Measurements from ENCODE around the gene OPRM1. TPM values are rescaled to one million over a fixed set of nuclear protein-coding genes. Genes with fewer than 3 reads are reported as not detected.

Gene OPRM1
- total RNA-seq, 4 donors from 2014 or later, result not detected

DNA sequence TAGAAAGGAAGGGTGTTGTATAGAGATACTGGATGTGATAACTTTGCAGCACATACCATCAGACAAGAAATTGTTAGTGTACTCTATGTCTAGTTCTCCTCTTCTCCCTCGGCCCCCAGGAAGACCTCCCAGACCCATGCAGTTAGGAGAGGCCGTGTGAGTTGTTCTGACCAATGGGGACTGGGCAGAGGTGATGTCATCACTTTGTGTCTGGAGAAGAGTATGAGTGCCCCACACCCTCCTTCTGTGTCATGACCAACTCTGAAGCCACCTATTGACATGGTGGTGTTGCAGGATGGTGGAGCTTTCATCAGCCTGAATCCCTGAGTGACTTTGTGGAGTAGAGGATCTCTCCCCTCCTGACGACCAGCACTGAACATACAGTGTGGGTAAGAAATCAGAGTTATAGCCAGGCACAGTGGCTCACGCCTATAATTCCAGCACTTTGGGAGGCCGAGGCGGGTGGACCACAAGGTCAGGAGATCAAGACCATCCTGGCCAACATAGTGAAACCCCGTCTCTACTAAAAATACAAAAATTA lies 245.3 kb downstream of the OPRM1 start:
- H3K36me3 ChIP-seq, result no peaks in the 10 kb centered on the region
- H3K9me3 ChIP-seq, result no peaks in the 10 kb centered on the region
- H3K27me3 ChIP-seq, result no peaks in the 10 kb centered on the region
- H3K27ac ChIP-seq, result no peak overlapping the region
- H3K4me3 ChIP-seq, result no peak overlapping the region
- TF ChIP-seq, protein P1, sequence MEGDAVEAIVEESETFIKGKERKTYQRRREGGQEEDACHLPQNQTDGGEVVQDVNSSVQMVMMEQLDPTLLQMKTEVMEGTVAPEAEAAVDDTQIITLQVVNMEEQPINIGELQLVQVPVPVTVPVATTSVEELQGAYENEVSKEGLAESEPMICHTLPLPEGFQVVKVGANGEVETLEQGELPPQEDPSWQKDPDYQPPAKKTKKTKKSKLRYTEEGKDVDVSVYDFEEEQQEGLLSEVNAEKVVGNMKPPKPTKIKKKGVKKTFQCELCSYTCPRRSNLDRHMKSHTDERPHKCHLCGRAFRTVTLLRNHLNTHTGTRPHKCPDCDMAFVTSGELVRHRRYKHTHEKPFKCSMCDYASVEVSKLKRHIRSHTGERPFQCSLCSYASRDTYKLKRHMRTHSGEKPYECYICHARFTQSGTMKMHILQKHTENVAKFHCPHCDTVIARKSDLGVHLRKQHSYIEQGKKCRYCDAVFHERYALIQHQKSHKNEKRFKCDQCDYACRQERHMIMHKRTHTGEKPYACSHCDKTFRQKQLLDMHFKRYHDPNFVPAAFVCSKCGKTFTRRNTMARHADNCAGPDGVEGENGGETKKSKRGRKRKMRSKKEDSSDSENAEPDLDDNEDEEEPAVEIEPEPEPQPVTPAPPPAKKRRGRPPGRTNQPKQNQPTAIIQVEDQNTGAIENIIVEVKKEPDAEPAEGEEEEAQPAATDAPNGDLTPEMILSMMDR (IDR thresholded peaks at IDR 0.05), result no peak
- TF ChIP-seq POLR2AphosphoS5 (IDR thresholded peaks at IDR 0.05) (no peak), EP300 (IDR thresholded peaks at IDR 0.05) (no peak), POLR2A (IDR thresholded peaks at IDR 0.05) (no peak)
- H3K4me1 ChIP-seq, result no peaks in the 10 kb centered on the region
- 98% methylated on average over 7 of the region's 7 CpGs for WGBS
- no peak for DNase-seq (ENCODE audit: low spot score in 2 of 2)

DNA sequence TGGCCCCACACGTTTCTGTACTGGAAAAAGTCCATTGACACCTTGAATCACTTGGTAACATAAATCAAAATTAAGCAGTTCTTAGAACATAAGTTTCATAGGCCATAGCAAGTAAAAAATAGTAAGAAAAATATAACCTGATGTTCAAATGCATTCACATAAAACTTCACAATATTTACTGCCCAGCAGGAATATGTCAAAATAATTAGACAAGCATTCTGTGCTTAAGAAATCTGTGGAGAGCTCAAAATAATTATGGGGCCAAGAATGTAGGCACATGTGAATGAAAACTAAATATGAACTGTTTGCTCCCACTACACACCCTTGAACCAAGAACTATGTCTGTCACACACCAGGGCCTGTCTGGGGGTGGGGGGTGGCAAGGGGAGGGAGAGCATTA lies 246.8 kb downstream of the OPRM1 start:
- no peaks in the 10 kb centered on the region for H3K27me3 ChIP-seq
- DNase-seq (ENCODE audit: low spot score in 2 of 2), result no peak
- no peak overlapping the region for H3K27ac ChIP-seq
- no peaks in the 10 kb centered on the region for H3K4me1 ChIP-seq
- WGBS, result 59% methylated on average over 1 of the region's 1 CpG
- TF ChIP-seq EP300 (IDR thresholded peaks at IDR 0.05) (no peak), POLR2AphosphoS5 (IDR thresholded peaks at IDR 0.05) (no peak), POLR2A (IDR thresholded peaks at IDR 0.05) (no peak)
- TF ChIP-seq, protein P1 (IDR thresholded peaks at IDR 0.05), result no peak
- no peaks in the 10 kb centered on the region for H3K36me3 ChIP-seq
- no peak overlapping the region for H3K4me3 ChIP-seq
- no peaks in the 10 kb centered on the region for H3K9me3 ChIP-seq

DNA sequence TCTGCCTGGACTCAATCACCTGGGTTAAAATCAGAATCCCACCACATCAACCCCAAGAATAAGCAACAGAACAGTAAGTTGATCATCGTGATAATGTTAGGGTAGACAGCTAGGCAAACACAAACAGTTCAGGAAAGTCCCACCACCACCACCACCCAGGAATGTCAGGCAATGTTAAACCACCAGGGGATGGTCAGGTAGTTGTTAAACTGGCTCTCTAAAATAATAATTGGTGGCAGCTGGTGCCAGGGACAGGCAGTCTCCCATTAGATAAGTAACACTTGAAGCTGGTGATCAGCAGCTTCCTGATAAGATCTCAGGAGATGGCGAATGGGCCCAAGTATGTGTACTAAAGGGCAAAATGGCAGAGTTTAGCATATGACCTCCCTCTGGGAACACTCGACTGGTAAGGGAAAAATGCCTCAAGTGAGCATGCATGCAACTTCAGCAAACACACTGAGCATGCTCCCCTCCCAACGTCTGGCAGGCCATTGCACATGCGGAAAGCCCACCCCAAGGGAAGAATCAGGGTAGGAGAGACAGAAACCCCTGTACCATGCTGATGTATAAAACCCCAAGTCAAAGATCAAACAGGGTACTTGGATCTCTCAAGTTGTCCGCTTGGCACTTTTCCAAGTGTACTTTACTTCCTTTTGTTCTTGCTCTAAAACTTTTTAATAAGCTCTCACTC lies 250.9 kb downstream of the OPRM1 start:
- no peak overlapping the region for H3K4me3 ChIP-seq
- H3K36me3 ChIP-seq, result no peaks in the 10 kb centered on the region
- no peak for TF ChIP-seq POLR2AphosphoS5 (IDR thresholded peaks at IDR 0.05)
- no peak for TF ChIP-seq POLR2A (IDR thresholded peaks at IDR 0.05)
- no peak for TF ChIP-seq EP300 (IDR thresholded peaks at IDR 0.05)
- TF ChIP-seq, protein P1 (IDR thresholded peaks at IDR 0.05), result no peak
- no peaks in the 10 kb centered on the region for H3K9me3 ChIP-seq
- no peak overlapping the region for H3K27ac ChIP-seq
- 91% methylated on average over 6 of the region's 6 CpGs for WGBS
- DNase-seq (ENCODE audit: low spot score in 2 of 2), result no peak
- H3K4me1 ChIP-seq, result no peaks in the 10 kb centered on the region
- no peaks in the 10 kb centered on the region for H3K27me3 ChIP-seq

DNA sequence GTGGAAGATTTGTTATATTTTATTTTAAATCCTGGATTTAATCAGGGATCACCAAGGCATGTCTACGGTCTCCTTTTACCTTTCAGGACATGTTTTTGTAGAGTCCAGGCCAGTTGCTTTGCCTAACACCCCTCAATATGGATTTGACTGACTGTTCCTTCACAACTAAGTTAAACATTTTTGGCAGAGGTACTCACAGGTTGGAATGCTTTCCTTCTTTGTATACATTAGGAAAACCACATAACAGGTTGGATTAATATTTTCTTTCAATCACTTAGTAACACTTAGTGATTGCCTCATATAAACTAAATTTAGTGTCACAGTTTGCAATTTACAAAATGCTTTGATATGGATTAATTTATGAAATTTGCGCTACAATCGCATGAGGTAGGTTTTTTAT lies 253.0 kb downstream of the OPRM1 start:
- H3K27ac ChIP-seq, result no peak overlapping the region
- no peaks in the 10 kb centered on the region for H3K27me3 ChIP-seq
- H3K4me3 ChIP-seq, result no peak overlapping the region
- WGBS, result 71% methylated on average over 3 of the region's 3 CpGs
- TF ChIP-seq POLR2A (IDR thresholded peaks at IDR 0.05) (no peak), POLR2AphosphoS5 (IDR thresholded peaks at IDR 0.05) (no peak), EP300 (IDR thresholded peaks at IDR 0.05) (no peak)
- TF ChIP-seq, protein P1 (IDR thresholded peaks at IDR 0.05), result no peak
- no peaks in the 10 kb centered on the region for H3K4me1 ChIP-seq
- DNase-seq (ENCODE audit: low spot score in 2 of 2), result no peak
- no peaks in the 10 kb centered on the region for H3K36me3 ChIP-seq
- H3K9me3 ChIP-seq, result no peaks in the 10 kb centered on the region

DNA sequence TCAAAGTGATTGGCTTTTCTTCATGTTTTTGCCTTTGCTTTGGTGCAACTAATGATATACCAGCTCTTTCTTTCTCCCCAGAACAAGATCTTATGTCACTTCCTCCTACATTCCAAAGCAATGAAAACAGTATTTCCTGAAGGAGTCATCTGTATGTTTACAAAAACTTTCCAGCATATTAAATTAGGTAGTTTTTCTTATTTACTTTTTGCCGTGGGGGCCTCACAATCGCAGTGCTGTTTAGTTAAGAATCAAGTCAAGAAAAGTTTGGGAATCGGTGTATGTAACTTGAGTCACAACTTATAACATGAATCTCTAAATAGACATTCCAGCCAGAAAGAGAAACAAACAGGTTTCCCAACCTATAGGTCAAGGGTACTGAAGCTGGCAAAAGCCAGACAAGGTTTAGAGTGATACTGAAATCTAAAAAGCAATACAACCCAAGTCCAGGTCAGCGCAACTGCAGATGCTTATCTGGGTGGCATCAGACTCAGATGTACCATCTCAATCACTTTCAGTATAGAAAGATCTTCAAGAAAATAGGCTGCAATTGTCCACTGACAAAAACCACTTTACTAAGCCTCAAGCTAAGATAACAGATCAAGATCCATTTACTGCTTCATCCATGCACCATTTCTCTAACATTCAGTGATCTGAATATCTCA lies 253.9 kb downstream of the OPRM1 start:
- TF ChIP-seq POLR2AphosphoS5 (IDR thresholded peaks at IDR 0.05) (no peak), POLR2A (IDR thresholded peaks at IDR 0.05) (no peak), EP300 (IDR thresholded peaks at IDR 0.05) (no peak)
- TF ChIP-seq, protein P1 (IDR thresholded peaks at IDR 0.05), result no peak
- Histone ChIP-seq H3K4me3 (no peak overlapping the region), H3K27me3 (no peaks in the 10 kb centered on the region), H3K4me1 (peaks cover 7% of the 10 kb centered on the region), H3K36me3 (no peaks in the 10 kb centered on the region), H3K9me3 (no peaks in the 10 kb centered on the region), H3K27ac (no peak overlapping the region)
- no peak for DNase-seq (ENCODE audit: low spot score in 2 of 2)
- WGBS, result 50% methylated on average over 4 of the region's 4 CpGs
